ENCODE results near the gene ACVRL1. TPM values are rescaled to one million over a fixed set of nuclear protein-coding genes. Genes with fewer than 3 reads are reported as not detected.

ACVRL1 gene
- total RNA-seq, 1 experiment from 2014 or later = not detected

GRCh38 chr12:51870504-51870903 is 36.8 kb upstream of the ACVRL1 start:
- peak in 1 of 2 experiments; percentile 13 for DNase-seq
- peak overlapping the region; percentile 2 for H3K27ac Mint-ChIP-seq (ENCODE audit: unreplicated experiment)
- no peaks in the 10 kb centered on the region for H3K9me3 ChIP-seq
- TF ChIP-seq CTCF (IDR thresholded peaks at IDR 0.05; ENCODE audit: insufficient read depth in 1 of 2, low read depth in 1 of 2, low read length in 1 of 2, severe bottlenecking in 1 of 2, unreplicated experiment in 1 of 2) = no peak
- no peaks in the 10 kb centered on the region for H3K9me3 Mint-ChIP-seq (ENCODE audit: unreplicated experiment)
- peak overlapping the region; percentile 84 for H3K4me3 Mint-ChIP-seq (ENCODE audit: unreplicated experiment)
- BruUV-seq (replicated peaks) = no TSS peak
- peaks cover 29% of the 10 kb centered on the region for H3K4me1 Mint-ChIP-seq (ENCODE audit: low read depth, unreplicated experiment)
- no peaks in the 10 kb centered on the region for H3K36me3 Mint-ChIP-seq (ENCODE audit: insufficient read depth, unreplicated experiment)
- peaks cover 22% of the 10 kb centered on the region for H3K4me1 ChIP-seq
- no peaks in the 10 kb centered on the region for H3K27me3 Mint-ChIP-seq (ENCODE audit: insufficient read depth, unreplicated experiment)
- no peaks in the 10 kb centered on the region for H3K27me3 ChIP-seq (replicated peaks; ENCODE audit: control insufficient read depth, insufficient read depth, low read length)
- H3K36me3 ChIP-seq (ENCODE audit: control insufficient read depth, insufficient read depth, low read length) = no peaks in the 10 kb centered on the region
- ChIA-PET CTCF (interaction anchor here (0.5 to 3.0 kb wide), 2 partner anchors 16 to 50 kb away, joined by 4 to 6 read pairs; no protein-coding TSS in a partner anchor), POLR2A (no interaction called here)
- no peak overlapping the region for H3K4me3 ChIP-seq (ENCODE audit: low read depth, low read length)
- intact Hi-C loops (cut with micrococcal nuclease; ENCODE audit: unreplicated experiment) = no loop called here

- no peaks in the 10 kb centered on the region for H3K9me3 Mint-ChIP-seq (ENCODE audit: unreplicated experiment)
- no peaks in the 10 kb centered on the region for H3K36me3 Mint-ChIP-seq (ENCODE audit: insufficient read depth, unreplicated experiment)
- peaks cover 29% of the 10 kb centered on the region for H3K4me1 Mint-ChIP-seq (ENCODE audit: low read depth, unreplicated experiment)
- no peak for TF ChIP-seq CTCF (IDR thresholded peaks at IDR 0.05; ENCODE audit: insufficient read depth in 1 of 2, low read depth in 1 of 2, low read length in 1 of 2, severe bottlenecking in 1 of 2, unreplicated experiment in 1 of 2)
- Histone ChIP-seq H3K9me3 (no peaks in the 10 kb centered on the region), H3K4me3 (ENCODE audit: low read depth, low read length) (no peak overlapping the region), H3K27me3 (replicated peaks; ENCODE audit: control insufficient read depth, insufficient read depth, low read length) (no peaks in the 10 kb centered on the region), H3K4me1 (peaks cover 16% of the 10 kb centered on the region), H3K36me3 (ENCODE audit: control insufficient read depth, insufficient read depth, low read length) (no peaks in the 10 kb centered on the region)
- no peak overlapping the region for H3K27ac Mint-ChIP-seq (ENCODE audit: unreplicated experiment)
- no peak for DNase-seq
- CTCF ChIA-PET = interaction anchor here (3.0 kb wide), 1 partner anchor 50 kb away, joined by 6 read pairs; no protein-coding TSS in a partner anchor
- no TSS peak for BruUV-seq (replicated peaks)
- no peak overlapping the region for H3K4me3 Mint-ChIP-seq (ENCODE audit: unreplicated experiment)
- H3K27me3 Mint-ChIP-seq (ENCODE audit: insufficient read depth, unreplicated experiment) = no peaks in the 10 kb centered on the region
- intact Hi-C loops (cut with micrococcal nuclease; ENCODE audit: unreplicated experiment) = no loop called here
- POLR2A ChIA-PET = no interaction called here
Measured at GRCh38 chr12:51871126-51871525, 36.2 kb upstream of the ACVRL1 start.

- H3K4me3 ChIP-seq (ENCODE audit: low read depth, low read length) = no peak overlapping the region
- intact Hi-C loops (cut with micrococcal nuclease; ENCODE audit: unreplicated experiment) = no loop called here
- H3K27me3 Mint-ChIP-seq (ENCODE audit: insufficient read depth, unreplicated experiment) = no peaks in the 10 kb centered on the region
- ChIA-PET POLR2A (interaction anchor here (0.6 kb wide), 1 partner anchor 40 kb away, joined by 5 read pairs; no protein-coding TSS in a partner anchor), CTCF (interaction anchor here (0.6 to 3.0 kb wide), 7 partner anchors 17 to 451 kb away, joined by 3 to 6 read pairs (median 3); no protein-coding TSS in a partner anchor)
- H3K9me3 Mint-ChIP-seq (ENCODE audit: unreplicated experiment) = no peaks in the 10 kb centered on the region
- H3K36me3 ChIP-seq (ENCODE audit: control insufficient read depth, insufficient read depth, low read length) = no peaks in the 10 kb centered on the region
- H3K27ac Mint-ChIP-seq (ENCODE audit: unreplicated experiment) = no peak overlapping the region
- no peak for TF ChIP-seq CTCF (IDR thresholded peaks at IDR 0.05; ENCODE audit: insufficient read depth in 1 of 2, low read depth in 1 of 2, low read length in 1 of 2, severe bottlenecking in 1 of 2, unreplicated experiment in 1 of 2)
- no peaks in the 10 kb centered on the region for H3K27me3 ChIP-seq (replicated peaks; ENCODE audit: control insufficient read depth, insufficient read depth, low read length)
- H3K9me3 ChIP-seq = no peaks in the 10 kb centered on the region
- no peaks in the 10 kb centered on the region for H3K36me3 Mint-ChIP-seq (ENCODE audit: insufficient read depth, unreplicated experiment)
- BruUV-seq (replicated peaks) = no TSS peak
- H3K4me3 Mint-ChIP-seq (ENCODE audit: unreplicated experiment) = no peak overlapping the region
- peak in 1 of 2 experiments; percentile 34 for DNase-seq
- peaks cover 29% of the 10 kb centered on the region for H3K4me1 Mint-ChIP-seq (ENCODE audit: low read depth, unreplicated experiment)
- H3K4me1 ChIP-seq = peaks cover 13% of the 10 kb centered on the region; the same call in 1 of the 2 replicates
Measured at GRCh38 chr12:51871918-51872688, 35.2 kb upstream of the ACVRL1 start.
